H9 (cell line): ENCODE results near the gene APPBP2. TPM values are rescaled to one million over a fixed set of nuclear protein-coding genes. Genes with fewer than 3 reads are reported as not detected.
A peak's percentile ranks its signal among the peaks of the same experiment; 100 is the strongest.

ENCODE experiments used
- DNase-seq: peaks from one replicate; pipeline ENCODE4 v3.0.0-alpha.2; 2017
- H2AFZ ChIP-seq: one replicate; pipeline ENCODE4 v1.6.1; 2013; ENCODE audit warnings: mild to moderate bottlenecking, low read length, control low read depth, moderate library complexity
- H2AK5ac ChIP-seq: 2 replicates; pipeline ENCODE4 v1.6.1; 2013; ENCODE audit warnings: low read length, control low read depth, mixed read lengths; ENCODE audit not compliant: insufficient read length
- H2BK120ac ChIP-seq: one replicate; pipeline ENCODE4 v1.6.1; 2013; ENCODE audit warnings: low read depth, mild to moderate bottlenecking, low read length, control low read depth, inconsistent platforms; ENCODE audit not compliant: poor library complexity, severe bottlenecking
- H2BK12ac ChIP-seq: 2 replicates; pipeline ENCODE4 v1.6.1; 2013; ENCODE audit warnings: low read length, control low read depth, mixed read lengths, low read depth; ENCODE audit not compliant: insufficient read length
- H2BK15ac ChIP-seq: 2 replicates; pipeline ENCODE4 v1.6.1; 2013; ENCODE audit warnings: low read depth, low read length, control low read depth
- H2BK20ac ChIP-seq: one replicate; pipeline ENCODE4 v1.6.1; 2013; ENCODE audit warnings: low read depth, mild to moderate bottlenecking, low read length, control low read depth, inconsistent platforms; ENCODE audit not compliant: poor library complexity, severe bottlenecking
- H2BK5ac ChIP-seq: 2 replicates; pipeline ENCODE4 v1.6.1; 2013; ENCODE audit warnings: low read length, control low read depth, mixed read lengths; ENCODE audit not compliant: insufficient read length
- H3K14ac ChIP-seq: 2 replicates; pipeline ENCODE4 v1.6.1; 2013; ENCODE audit warnings: low read length, control low read depth; ENCODE audit not compliant: insufficient read depth
- H3K18ac ChIP-seq: 2 replicates; pipeline ENCODE4 v1.6.1; 2013; ENCODE audit warnings: low read depth, mild to moderate bottlenecking, mixed read lengths, low read length, control low read depth; ENCODE audit not compliant: insufficient read length
- H3K23ac ChIP-seq: 2 replicates; pipeline ENCODE4 v1.6.1; 2013; ENCODE audit warnings: low read length, control low read depth, mixed read lengths, low read depth; ENCODE audit not compliant: insufficient read length
- H3K23me2 ChIP-seq: 2 replicates; pipeline ENCODE4 v1.6.1; 2013; ENCODE audit warnings: low read depth, mild to moderate bottlenecking, mixed read lengths, low read length, control low read depth; ENCODE audit not compliant: insufficient read length, poor library complexity, severe bottlenecking
- H3K27ac ChIP-seq: 2 replicates; pipeline ENCODE4 v1.5.1; 2013; ENCODE audit warnings: low read length, control low read depth, mixed read lengths, low read depth; ENCODE audit not compliant: insufficient read length
- H3K27me3 ChIP-seq: 2 replicates; pipeline ENCODE4 v1.6.1; 2013; ENCODE audit warnings: low read length, control low read depth, inconsistent platforms; ENCODE audit not compliant: insufficient read depth
- H3K4ac ChIP-seq: 2 replicates; pipeline ENCODE4 v1.6.1; 2013; ENCODE audit warnings: low read depth, mild to moderate bottlenecking, control low read depth, inconsistent platforms, low read length, moderate library complexity
- H3K4me1 ChIP-seq: 2 replicates; pipeline ENCODE4 v1.6.1; 2013; ENCODE audit warnings: low read length, control low read depth, inconsistent platforms; ENCODE audit not compliant: insufficient read depth
- H3K4me2 ChIP-seq: 2 replicates; pipeline ENCODE4 v1.6.1; 2013; ENCODE audit warnings: low read length, control low read depth, mixed read lengths; ENCODE audit not compliant: insufficient read length, insufficient read depth
- H3K56ac ChIP-seq: 2 replicates; pipeline ENCODE4 v1.6.1; 2013; ENCODE audit warnings: low read depth, mild to moderate bottlenecking, mixed read lengths, low read length, control low read depth; ENCODE audit not compliant: insufficient read length
- H3K79me1 ChIP-seq: 2 replicates; pipeline ENCODE4 v1.6.1; 2013; ENCODE audit warnings: low read depth, mild to moderate bottlenecking, moderate library complexity, low read length, control low read depth, inconsistent platforms; ENCODE audit not compliant: insufficient read depth, poor library complexity, severe bottlenecking
- H3K79me2 ChIP-seq: 2 replicates; pipeline ENCODE4 v1.6.1; 2013; ENCODE audit warnings: low read length, control low read depth, inconsistent platforms; ENCODE audit not compliant: insufficient read depth
- H3K9ac ChIP-seq: 2 replicates; pipeline ENCODE4 v1.6.1; 2013; ENCODE audit warnings: low read length, control low read depth, mixed read lengths; ENCODE audit not compliant: insufficient read length; ENCODE audit errors: extremely low read depth
- H3K9me3 ChIP-seq: one replicate; pipeline ENCODE4 v1.6.1; 2013; ENCODE audit warnings: low read depth, low read length, inconsistent platforms; ENCODE audit not compliant: control insufficient read depth
- H3T11ph ChIP-seq: one replicate; pipeline ENCODE4 v1.6.1; 2013; ENCODE audit warnings: mild to moderate bottlenecking, low read length, control low read depth, inconsistent platforms
- H4K20me1 ChIP-seq: one replicate; pipeline ENCODE4 v1.6.1; 2013; ENCODE audit not compliant: control insufficient read depth, insufficient read length, insufficient read depth
- H4K5ac ChIP-seq: 2 replicates; pipeline ENCODE4 v1.6.1; 2013; ENCODE audit warnings: low read depth, mild to moderate bottlenecking, mixed read lengths, low read length, control low read depth; ENCODE audit not compliant: insufficient read length
- H4K8ac ChIP-seq: replicated peaks from 2 replicates; pipeline ENCODE4 v1.6.1; 2013; ENCODE audit warnings: low read length, control low read depth, mixed read lengths, low read depth; ENCODE audit not compliant: insufficient read length
- H4K91ac ChIP-seq: 2 replicates; pipeline ENCODE4 v1.6.1; 2013; ENCODE audit warnings: low read depth, mild to moderate bottlenecking, moderate library complexity, mixed read lengths, low read length, control low read depth; ENCODE audit not compliant: insufficient read length
- H3K27ac Mint-ChIP-seq, 3 experiments: 2 replicates in 2 of 3; 3 replicates in 1 of 3; pipeline ENCODE4 v1.8.0; 2020 to 2021; ENCODE audit warnings: mixed read lengths in 3 of 3, mild to moderate bottlenecking in 1 of 3, moderate library complexity in 1 of 3
- H3K27me3 Mint-ChIP-seq: 2 replicates; pipeline ENCODE4 v1.8.0; 2021; ENCODE audit warnings: low read depth, mild to moderate bottlenecking, moderate library complexity, mixed read lengths
- H3K36me3 Mint-ChIP-seq, 3 experiments: 2 replicates in 2 of 3; 3 replicates in 1 of 3; pipeline ENCODE4 v1.8.0; 2020 to 2021; ENCODE audit warnings: low read depth in 3 of 3, mixed read lengths in 3 of 3; ENCODE audit not compliant: insufficient read depth in 1 of 3
- H3K4me1 Mint-ChIP-seq, 2 experiments: 2 replicates each; pipeline ENCODE4 v1.8.0; 2020; ENCODE audit warnings: mixed read lengths in 2 of 2
- H3K4me3 Mint-ChIP-seq, 2 experiments: 2 replicates in 1 of 2; 3 replicates in 1 of 2; pipeline ENCODE4 v1.8.0; 2020 to 2021; ENCODE audit warnings: mild to moderate bottlenecking in 2 of 2, mixed read lengths in 2 of 2, moderate library complexity in 1 of 2
- H3K9me3 Mint-ChIP-seq, 2 experiments: 2 replicates in 1 of 2; 3 replicates in 1 of 2; pipeline ENCODE4 v1.8.0; 2020; ENCODE audit warnings: mild to moderate bottlenecking in 2 of 2, mixed read lengths in 2 of 2, moderate library complexity in 1 of 2
- WGBS: extraction: QIAGEN DNeasy Blood & Tissue Kit; methylation state at CpG from one replicate; pipeline ENCODE4 v1.1.7; 2013; ENCODE audit warnings: missing lambda C conversion rate, low lambda C conversion rate, mixed read lengths; ENCODE audit not compliant: insufficient read length; ENCODE audit errors: extremely low coverage; 5-methylcytosine and 5-hydroxymethylcytosine counted together
- total RNA-seq: library from RNA; stranded (reverse); gene quantifications from 2 replicates; pipeline ENCODE4 v1.2.1, GENCODE V29; 2021
- TF ChIP-seq, protein P1 (sequence below): fragments of 200-600 bp; sonication (generic); conservative IDR thresholded peaks from 3 replicates; pipeline ENCODE4 v1.8.0; 2021; ENCODE audit warnings: antibody characterized with exemption, mild to moderate bottlenecking

APPBP2 gene
- total RNA-seq, 1 experiment from 2014 or later = 17.0 TPM

DNA sequence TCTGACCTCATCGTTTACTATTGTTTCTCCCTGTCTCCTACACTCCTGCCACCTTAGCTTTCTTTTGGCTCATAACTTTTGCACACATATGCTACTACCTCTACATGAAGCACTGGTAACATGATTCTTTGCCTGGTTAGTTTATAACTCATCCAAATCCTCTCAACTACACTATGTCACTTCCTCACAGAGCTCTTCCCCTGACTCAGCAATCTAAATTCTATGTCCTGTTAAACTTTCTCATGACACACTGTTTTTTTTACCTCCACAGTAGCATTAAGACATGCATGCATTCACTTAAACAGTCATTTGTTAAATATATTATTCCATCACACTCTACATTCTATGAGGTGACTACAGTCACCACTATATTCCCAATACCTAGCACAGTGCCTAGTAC is 19.7 kb downstream of the APPBP2 start:
- peaks cover 7% of the 10 kb centered on the region for H3K79me1 ChIP-seq
- H3K23me2 ChIP-seq = no peaks in the 10 kb centered on the region
- WGBS = no CpG with 5 or more reads among the region's 1 CpG
- no peak overlapping the region for H4K91ac ChIP-seq
- H2BK20ac ChIP-seq = no peak overlapping the region
- no peak overlapping the region for H3K18ac ChIP-seq
- Mint-ChIP-seq H3K4me3 (no peak overlapping the region), H3K9me3 (no peaks in the 10 kb centered on the region), H3K27ac (peak overlapping the region in 2 of 3 experiments; percentile 34 to 66; a peak in 3 of 7 replicates), H3K36me3 (peaks cover 0 to 6% (median 4%) of the 10 kb centered on the region in 3 experiments; a peak in 4 of 7 replicates), H3K4me1 (0 out of 4 replicates have a peak, but pooled peaks cover 0 to 3% of the 10 kb centered on the region in 2 experiments), H3K27me3 (no peaks in the 10 kb centered on the region)
- no peak overlapping the region for H2BK120ac ChIP-seq
- H3K9ac ChIP-seq = no peak overlapping the region
- no peak overlapping the region for H2BK5ac ChIP-seq
- H3K9me3 ChIP-seq = no peaks in the 10 kb centered on the region
- no peak overlapping the region for H3K23ac ChIP-seq
- H3K27me3 ChIP-seq = no peaks in the 10 kb centered on the region
- H3K4ac ChIP-seq = no peak overlapping the region
- H3K4me2 ChIP-seq = no peak overlapping the region
- no peak overlapping the region for H3K27ac ChIP-seq
- H4K8ac ChIP-seq = no peak overlapping the region
- no peaks in the 10 kb centered on the region; the same call in 1 of the 2 replicates for H3K79me2 ChIP-seq
- DNase-seq = no peak
- TF ChIP-seq, protein P1, sequence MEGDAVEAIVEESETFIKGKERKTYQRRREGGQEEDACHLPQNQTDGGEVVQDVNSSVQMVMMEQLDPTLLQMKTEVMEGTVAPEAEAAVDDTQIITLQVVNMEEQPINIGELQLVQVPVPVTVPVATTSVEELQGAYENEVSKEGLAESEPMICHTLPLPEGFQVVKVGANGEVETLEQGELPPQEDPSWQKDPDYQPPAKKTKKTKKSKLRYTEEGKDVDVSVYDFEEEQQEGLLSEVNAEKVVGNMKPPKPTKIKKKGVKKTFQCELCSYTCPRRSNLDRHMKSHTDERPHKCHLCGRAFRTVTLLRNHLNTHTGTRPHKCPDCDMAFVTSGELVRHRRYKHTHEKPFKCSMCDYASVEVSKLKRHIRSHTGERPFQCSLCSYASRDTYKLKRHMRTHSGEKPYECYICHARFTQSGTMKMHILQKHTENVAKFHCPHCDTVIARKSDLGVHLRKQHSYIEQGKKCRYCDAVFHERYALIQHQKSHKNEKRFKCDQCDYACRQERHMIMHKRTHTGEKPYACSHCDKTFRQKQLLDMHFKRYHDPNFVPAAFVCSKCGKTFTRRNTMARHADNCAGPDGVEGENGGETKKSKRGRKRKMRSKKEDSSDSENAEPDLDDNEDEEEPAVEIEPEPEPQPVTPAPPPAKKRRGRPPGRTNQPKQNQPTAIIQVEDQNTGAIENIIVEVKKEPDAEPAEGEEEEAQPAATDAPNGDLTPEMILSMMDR = no peak
- no peaks in the 10 kb centered on the region for H3K4me1 ChIP-seq
- H4K20me1 ChIP-seq = no peaks in the 10 kb centered on the region
- no peak overlapping the region for H2BK15ac ChIP-seq
- no peak overlapping the region for H3K56ac ChIP-seq
- no peak overlapping the region for H3T11ph ChIP-seq
- H4K5ac ChIP-seq = no peak overlapping the region
- H2BK12ac ChIP-seq = no peak overlapping the region
- H2AFZ ChIP-seq = no peak overlapping the region
- no peak overlapping the region for H3K14ac ChIP-seq
- H2AK5ac ChIP-seq = no peak overlapping the region
